C4-2B (cell line): ENCODE measurements around the gene THBS3.
"Not testable (repeated sequence)": the region's sequence is repeated elsewhere in the genome, so short reads cannot be mapped to it uniquely, and the experiment has no call there.

Source experiments
- CTCF ChIP-seq: fragments of 450-650 bp; conservative IDR thresholded peaks from 2 replicates; pipeline ENCODE4 v1.5.1; 2017; ENCODE audit warnings: mild to moderate bottlenecking
- ZFX ChIP-seq: fragments of 450-650 bp; IDR thresholded peaks from 2 replicates; pipeline ENCODE4 v1.6.1; 2017

GRCh38 chr1:155189926-155190325 is 17.8 kb downstream of the THBS3 start:
- not testable (repeated sequence) for TF ChIP-seq CTCF, ZFX
